A204.1 (cell line): ENCODE measurements around the gene VPS8.

ENCODE experiments used
- FAIRE-seq: peaks from 2 replicates; lab custom pipeline; 2012; peaks lifted over from hg19 to GRCh38; lab: Jason Lieb, UNC

VPS8 gene

DNA sequence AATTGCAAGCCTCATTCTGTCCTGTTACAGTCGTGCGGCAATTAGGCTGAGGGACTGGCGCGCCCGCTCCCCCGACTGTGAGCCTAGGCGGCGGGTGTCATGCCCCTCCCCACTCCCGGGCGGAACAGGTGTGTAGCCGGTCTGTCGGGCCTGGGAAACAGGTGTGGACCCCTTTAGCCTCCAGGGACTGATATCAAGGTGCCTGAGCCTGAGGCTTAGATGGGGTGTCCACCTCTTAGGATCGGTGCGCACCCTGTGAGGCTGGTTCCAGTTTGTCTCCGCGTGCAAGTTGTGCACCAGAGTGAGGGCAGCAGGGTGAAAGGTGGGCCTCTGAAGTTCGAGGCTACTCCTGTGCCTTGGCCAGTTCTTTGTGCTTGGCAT lies 686 bp downstream of the VPS8 start:
- FAIRE-seq, result no peak

DNA sequence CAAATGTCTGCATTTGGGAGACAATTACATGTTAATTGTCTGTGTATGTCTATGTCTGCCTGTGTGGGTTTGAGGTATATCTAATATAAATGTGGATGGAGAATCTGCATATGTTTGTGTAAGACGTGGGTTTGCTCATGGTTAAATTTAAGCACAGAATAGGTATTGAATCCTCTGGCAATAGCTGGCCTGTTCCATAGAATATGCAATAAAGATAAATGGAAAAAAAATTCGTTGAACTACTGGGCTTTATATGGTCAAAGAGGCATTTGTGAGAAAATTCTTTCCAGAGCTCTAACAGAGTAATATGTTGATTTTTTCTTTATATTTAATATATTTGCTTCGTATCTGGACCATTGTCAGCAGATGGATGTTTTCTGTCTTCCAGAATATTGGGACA lies 1.4 kb downstream of the VPS8 start:
- no peak for FAIRE-seq

DNA sequence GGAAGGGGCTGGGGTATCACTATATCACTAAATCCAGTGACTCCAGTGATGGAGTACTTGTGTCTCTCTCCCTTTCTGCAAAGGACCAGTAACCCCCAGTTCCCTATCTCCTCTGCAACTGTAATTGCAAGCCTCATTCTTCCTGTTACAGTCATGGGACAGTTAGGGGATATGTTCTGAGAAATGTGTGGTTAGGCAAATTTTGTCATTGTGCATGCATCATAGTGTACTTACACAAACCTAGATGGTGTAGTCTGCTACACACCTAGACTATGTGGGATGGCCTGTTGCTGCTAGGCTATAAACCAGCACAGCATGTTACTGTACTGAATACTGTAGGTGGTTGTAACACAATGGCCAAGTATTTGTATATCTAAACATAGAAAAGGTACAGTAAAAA lies 2.2 kb downstream of the VPS8 start:
- no peak for FAIRE-seq

DNA sequence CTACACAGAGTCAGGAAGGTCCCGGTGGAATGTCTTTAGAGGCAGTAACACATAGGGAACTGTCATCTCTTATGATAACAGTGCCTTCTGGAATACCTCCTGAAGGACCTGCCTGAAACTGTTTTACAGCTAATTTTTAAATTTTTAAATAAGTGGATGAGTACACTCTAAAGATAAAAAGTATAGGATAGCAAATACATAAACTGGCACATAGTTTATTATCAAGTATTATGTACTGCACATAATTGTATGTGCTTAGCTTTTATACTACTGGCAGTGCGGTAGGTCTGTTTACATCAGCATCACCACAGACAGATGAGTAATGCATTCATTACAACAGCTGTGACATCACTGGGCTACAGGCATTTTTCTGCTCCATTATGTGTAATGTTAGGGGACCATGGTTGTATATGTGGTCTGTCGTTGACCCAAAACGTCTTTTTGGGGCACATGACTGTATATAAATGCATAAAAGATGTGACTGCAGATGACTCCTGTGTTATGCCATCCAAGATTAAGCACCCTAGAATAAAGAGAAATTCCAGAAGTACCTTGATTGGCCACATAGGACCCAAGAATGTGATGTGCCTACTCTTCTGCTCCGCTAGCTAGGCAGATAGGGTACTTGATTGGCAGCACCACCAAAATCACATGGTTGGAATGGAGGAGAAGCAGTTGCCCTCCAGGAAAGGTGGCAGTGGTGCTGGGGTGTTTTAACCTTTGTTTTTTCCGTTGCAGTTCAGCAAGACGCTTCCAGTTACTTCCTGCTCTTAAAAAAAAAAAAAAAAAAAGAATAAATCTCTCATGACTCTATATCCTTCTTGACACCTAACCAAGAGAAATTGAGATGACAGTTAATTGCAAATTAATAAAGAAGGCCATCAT lies 3.3 kb downstream of the VPS8 start:
- no peak for FAIRE-seq

DNA sequence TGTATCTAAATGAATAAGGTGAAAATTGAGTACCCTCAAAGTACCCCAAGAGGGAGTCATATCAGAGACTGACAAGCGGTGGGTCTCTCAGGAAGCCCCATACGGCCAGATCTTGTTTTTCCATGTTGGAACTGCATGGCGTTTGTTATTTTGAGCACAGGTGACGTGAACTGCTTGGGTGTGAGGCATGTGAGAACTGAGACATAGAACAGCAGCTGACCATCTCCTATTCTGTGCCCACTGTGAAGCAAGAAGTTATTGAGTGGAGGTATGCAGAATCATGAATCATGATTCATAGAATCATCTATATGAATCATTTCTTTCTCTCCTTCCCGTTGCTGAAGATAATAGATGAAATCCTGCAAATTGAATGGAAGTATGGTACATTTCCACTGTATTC lies 4.6 kb downstream of the VPS8 start:
- no peak for FAIRE-seq

DNA sequence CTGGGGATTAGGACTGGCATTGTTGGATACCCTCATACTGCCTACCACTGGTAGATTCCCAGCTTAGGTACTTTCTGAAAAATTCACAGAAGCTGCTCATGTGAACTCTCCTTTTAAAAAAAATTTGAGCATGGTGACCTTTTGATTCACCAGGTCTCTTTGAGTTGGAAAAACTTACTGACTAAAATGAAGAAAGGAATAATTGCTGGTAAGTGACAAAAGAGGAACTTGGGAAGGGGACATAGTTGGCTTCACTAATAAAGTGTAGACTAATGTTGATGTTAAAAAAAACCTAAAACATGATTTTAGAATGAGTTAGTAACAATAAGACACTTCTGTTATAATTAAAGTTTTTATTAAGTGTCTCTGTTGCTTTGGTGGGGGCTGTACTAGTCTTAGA lies 8.6 kb downstream of the VPS8 start:
- FAIRE-seq, result no peak

DNA sequence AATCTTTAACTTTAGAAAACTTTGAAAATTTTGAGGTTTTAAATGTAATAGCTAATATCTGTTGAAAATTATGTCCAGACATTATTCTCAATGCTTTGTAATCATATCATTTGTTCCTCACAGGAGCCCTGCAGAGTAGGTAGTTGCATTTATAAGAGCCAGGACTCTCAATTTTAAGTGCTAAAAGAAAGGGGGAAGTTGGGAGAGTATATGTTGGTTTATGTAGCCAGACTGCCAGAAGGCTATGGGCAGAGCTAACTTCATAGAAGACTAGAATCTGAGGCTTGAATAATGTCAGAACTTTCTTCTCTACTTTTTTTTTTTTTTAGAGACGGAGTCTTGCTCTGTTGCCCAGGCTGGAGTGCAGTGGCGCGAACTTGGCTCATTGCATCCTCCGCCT lies 9.1 kb downstream of the VPS8 start:
- FAIRE-seq, result no peak

DNA sequence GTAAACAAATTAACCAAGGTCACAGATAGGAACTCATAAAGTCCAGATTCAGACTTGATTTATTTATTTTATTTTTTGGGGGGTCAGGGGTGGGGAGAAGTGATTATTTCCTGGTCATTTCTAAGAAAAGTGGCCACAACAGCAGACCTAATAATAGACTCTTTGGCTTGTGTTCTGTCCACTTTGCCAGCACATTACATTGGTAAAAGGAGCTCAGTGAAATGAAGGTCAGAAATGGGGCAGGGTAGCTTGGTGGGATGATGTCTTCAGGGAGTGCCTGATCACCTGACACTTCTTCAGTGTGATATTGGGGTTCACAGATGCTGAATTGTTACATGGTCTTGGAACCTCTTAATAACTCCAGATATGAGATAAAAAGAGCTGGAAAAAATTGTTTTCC lies 10.1 kb downstream of the VPS8 start:
- no peak for FAIRE-seq

DNA sequence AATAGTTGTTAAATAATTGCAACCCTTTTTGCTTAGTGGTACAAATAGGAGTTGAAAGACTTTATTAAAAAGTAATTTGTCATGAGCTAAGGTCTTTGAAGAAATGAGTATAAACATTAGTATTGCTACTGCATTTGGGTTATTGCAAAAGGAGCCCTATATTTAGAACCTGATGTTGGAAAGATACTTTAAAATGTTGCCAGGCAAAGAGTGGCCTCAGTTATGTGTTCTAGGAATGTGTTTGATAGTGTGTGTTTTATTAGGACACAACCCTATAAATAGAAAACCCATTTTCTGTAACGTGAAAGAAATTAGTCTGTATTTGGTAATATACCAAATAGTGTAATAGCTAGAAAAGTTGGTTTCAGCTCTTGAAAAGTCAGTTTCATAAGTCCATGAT lies 10.7 kb downstream of the VPS8 start:
- no peak for FAIRE-seq

DNA sequence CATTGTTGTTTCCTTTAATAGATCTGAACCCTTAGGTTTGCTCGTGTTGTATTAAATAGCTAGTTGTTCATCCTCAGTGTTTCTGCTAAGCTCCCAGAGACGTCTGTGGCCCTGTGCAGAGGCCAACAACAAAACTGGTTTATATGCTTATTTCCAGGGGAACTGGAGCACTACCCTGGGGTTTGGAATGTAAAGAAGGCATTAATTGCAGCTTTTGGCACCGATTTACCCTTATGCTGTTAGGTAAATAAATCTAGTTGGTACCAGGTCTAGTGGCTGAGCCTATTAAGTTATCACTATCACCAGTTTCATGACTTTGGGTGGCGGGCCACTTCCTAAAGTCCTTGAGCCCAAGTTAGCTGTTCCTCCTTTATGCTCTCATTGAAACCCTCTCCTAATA lies 12.0 kb downstream of the VPS8 start:
- no peak for FAIRE-seq

DNA sequence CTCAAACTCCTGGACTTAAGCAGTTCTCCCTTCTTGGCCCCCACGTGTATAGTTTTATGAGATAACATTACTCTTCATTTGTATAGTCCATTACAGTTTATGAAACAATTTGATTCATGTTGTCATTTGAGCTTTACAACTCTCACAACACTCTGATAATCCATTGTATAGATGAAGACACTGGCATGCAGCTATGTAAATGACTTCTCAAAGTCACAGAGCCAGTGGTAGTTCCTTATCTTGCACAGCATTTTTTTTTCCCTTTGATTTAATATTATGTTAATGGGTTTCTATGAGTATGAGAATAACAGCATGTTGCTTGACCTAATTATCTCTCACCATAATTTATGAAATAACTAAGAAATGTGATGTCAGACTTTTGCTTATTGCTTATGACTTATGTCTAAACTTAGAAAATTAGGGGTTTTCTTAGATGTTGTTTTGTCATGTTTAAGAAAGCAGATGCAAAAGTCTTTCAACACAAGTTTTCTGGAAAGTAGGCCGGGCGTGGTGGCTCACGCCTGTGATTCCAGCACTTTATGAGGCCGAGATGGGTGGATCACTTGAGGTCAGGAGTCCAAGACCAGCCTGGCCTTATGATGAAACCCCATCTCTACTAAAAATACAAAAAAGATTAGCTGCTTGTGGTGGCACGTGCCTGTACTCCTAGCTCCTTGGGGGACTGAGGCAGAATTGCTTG lies 13.3 kb downstream of the VPS8 start:
- FAIRE-seq, result no peak

DNA sequence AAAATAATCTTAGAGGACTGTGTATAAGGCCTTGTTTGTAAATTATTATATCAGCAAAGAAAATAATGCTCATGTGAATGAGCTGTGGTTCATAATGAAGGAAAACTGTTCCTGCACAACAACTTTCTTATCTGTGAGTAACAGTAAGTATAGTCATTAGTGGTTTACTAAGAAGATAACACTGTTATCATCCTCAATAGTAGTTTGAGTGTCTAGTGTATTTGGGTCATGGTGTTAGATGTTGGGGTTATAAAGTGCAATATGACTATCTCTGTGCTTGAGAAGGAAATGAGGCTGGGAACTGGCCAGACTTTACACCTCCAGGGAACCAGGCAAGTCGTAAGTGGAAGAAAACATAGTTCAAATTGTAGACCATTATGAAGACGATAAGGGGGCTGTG lies 15.6 kb downstream of the VPS8 start:
- no peak for FAIRE-seq

DNA sequence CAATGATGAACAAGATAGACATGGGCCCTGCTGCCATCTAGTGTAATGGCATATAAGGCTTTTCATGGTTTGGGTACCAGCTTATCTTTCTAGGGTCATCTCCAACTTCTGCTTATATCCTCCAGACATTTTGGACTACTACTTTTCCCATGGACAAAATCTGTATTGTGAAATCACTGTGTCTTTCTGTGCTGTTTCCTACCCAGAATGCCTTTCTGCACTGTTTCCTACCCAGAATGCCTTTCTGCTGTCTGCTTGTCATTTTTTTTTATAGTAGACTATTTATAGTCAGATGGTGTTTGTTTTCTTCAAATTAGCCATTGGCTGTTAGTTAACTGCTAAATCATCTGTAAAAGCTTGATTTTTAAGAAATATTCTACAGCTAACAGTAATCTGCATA lies 20.1 kb downstream of the VPS8 start:
- no peak for FAIRE-seq

DNA sequence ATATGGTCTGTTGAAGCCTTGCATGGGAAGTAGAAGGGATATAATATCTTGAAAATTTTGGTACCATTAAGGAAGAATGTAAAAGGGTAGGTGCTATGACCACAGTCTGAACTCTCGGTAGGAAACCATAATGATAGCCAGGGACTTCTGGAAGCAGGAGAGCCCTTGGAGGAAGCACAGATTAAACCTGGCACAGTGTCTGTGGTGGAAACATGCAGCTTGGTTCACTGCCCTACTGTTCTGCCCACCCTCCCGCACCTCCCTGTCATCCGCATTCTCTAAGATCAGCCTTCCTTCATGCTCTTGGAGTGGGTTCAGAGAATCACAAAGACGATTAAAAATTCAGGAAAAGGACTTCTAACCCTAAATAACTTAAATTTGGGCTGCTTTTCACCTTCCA lies 20.9 kb downstream of the VPS8 start:
- no peak for FAIRE-seq

DNA sequence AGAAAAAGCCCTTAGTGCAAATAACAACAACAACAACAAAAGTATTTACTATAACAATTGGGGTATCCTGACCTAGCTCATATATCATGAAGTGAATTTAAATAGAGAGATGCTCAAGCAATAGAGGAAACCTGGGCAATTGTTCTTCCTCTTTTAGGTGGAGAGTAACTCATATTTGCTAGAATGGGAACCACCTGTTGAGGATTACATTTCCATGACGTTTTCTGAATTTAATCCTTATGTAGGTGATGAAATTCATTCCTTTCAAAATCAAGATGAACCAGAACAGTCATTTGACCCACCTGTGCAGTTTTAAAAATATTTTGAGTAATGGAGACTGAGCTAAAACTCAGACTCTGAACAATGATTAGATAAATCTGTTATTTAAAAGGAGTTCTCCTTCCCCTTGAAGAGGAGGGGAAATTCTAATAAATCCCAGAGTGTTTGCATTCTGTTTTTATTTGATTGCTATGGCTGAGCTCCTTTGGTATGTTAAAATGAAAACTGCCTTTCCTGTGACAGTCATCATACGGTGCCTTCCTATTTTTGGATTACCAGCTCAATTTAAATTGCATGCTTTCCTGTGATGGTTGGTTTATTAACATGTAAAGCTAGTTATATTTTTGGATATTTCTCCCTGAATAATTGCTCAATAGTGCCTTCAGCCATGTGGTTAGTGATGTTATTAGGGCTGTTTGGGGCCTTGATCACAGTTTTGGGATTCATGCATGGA lies 24.3 kb downstream of the VPS8 start:
- FAIRE-seq, result no peak

DNA sequence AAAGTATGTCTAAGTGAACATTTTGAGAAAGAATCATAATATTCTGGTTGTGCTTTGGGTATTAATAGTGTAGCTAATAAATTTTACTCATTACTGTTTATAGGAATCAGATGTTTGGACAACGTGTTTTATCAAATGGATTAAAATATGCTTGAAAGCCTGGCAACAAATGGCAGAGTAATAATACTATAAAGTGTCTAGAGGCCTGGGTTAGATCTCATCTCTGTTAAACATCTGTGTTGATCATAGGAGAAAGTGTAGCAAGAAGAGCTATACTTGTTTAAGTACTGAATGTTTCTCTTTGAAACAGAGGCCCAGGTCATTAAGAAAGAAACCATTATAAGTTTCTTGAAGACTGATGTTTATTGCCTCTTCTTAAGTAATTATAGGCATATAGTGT lies 30.5 kb downstream of the VPS8 start:
- FAIRE-seq, result no peak

DNA sequence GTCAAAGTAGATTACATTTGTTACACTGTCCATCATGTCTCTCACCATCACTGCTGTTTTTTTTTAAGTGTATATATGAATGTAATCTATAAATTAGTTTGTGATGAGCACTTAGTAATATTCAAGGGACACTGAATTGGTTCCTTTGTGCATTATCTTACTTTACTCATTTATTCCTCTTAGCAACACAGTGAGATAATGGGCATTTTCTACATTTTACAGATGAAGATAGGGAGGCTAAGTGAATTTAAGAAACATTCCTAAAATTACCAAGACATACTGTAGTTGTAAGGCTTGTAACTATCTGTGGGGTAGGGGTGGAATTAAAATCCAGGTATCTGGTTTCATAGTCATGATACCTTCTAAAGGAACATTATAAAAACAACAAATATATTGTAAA lies 33.9 kb downstream of the VPS8 start:
- no peak for FAIRE-seq

DNA sequence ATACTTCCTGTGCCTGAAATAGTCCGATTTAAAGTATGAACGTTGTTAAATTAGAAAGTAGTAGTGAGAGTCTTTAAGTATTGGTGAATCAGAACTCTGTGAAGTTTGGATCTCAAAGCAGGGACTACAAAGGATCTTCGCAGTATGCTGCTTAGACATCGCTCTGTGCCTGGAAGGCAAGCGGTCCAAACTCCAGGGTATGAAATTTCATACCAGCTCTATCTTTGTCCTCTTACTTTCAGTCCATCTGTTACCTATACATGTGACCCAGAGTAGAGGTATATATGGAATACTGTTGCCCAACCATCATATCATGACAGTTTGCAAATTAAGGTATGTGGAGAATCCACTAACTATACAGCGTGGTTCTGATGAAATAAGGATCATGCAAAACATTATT lies 34.5 kb downstream of the VPS8 start:
- no peak for FAIRE-seq

DNA sequence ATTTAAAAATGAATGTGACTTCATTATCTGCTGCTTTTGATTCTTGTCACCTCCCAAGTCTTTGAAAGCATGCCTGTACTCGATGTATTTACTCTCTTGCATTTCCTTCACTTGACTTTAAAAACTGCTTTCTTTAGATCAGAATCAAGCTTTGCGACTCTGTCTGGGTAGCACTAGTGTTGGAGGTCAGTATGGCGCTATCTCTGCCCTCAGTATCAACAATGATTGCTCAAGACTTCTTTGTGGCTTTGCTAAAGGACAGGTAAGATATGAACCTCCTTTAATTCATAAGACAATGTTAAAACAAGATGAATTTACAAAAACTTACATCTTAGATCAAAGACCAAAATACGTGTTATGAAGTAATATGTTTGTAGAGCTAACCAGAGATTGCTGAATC lies 37.0 kb downstream of the VPS8 start:
- no peak for FAIRE-seq

DNA sequence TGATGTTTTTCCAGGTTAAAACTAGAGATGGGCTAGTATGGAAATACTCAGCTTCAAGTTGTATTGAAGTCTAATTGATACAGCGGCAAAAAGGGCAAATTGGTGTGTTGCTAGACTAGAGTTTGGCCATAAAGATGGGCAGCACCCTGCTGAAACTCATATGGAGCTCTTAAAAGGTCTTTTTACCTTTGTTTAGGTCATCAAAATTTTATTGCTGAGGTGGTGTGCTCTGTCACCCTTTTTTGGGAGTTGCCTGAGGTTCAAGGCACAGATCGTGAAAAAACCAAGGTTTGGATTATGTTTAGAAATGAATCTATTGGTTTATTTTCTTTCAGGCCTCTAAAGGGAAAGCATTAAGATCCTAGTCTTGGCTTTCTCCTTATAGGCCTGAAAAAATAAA lies 38.2 kb downstream of the VPS8 start:
- no peak for FAIRE-seq

DNA sequence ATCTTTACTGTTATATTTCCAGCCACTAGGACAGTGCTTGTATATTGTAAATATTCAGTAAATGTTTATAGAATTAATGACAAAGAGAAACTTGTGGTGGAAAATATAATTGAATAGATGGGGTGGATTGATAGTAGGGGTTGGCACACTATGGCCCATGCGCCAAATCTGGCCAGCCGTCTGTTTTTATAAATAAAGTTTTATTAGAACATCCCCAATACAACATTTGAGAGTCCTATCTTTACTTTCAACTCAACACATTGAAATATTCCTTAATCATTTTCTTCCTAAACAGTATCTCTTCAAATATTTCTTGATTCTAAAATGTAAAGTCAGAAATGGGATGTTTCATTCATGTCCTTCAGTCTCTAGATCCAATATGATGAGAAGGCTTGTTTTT lies 45.1 kb downstream of the VPS8 start:
- no peak for FAIRE-seq

DNA sequence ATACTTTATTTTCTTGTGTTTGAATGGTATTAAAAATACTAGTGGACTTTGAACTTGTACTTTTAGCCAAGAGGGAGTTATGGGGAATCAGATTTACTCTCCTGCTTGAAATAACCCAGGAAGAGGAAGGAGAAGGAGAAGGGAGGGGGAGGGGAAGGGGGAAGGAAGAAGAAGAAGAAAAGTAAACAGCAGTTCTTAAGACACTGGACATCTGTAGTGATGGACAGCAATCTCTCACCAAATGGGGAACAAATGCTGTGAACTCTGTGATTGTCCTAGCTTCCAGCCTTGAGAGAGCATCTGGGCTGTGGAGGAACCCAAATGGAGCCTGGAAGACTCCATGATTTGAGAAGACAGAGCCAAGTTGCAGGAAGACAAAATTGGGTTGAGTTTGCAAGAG lies 52.0 kb downstream of the VPS8 start:
- FAIRE-seq, result no peak

DNA sequence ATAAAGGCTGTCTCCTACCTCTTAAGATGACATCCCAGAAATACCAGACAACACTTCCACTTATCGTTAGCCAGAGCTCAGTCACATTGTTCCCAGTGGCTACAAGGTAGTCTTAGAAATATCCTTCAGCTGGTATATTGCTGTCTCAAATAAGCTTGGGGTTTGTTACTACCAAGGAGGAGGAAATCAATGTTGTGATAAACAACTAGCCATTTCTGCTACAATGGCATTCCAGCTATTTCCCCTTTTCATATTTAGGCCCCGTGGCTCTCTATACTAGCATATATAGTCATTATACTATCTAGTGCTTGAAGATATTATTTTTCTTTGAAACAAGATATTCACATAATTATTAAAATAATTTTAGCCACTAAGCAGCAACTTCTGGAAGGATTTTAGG lies 56.5 kb downstream of the VPS8 start:
- FAIRE-seq, result no peak
